ENCODE measurements around the gene LCN15.

The LCN15 gene

GRCh38 chr9:136754059-136754572 lies 10.2 kb downstream of the LCN15 start:
- DNase-seq = no peak

GRCh38 chr9:136753371-136754058 lies 10.8 kb downstream of the LCN15 start:
- DNase-seq = no peak

GRCh38 chr9:136751814-136752213 lies 12.5 kb downstream of the LCN15 start:
- DNase-seq = no peak

GRCh38 chr9:136751244-136751643 lies 13.1 kb downstream of the LCN15 start:
- DNase-seq = no peak

- no peak for DNase-seq
These were observed 13.8 kb downstream of the LCN15 start for GRCh38 chr9:136750526-136750925.

- DNase-seq = no peak
These were observed 15.4 kb downstream of the LCN15 start for GRCh38 chr9:136748666-136749611.

- DNase-seq = no peak
These were observed 16.1 kb downstream of the LCN15 start, which contains the start of gene LCN6 for GRCh38 chr9:136748201-136748600. LCN6 (minus strand) TSS chr9:136748525; CDS start chr9:136748483, 42 bp downstream.

GRCh38 chr9:136747161-136748060 lies 16.9 kb downstream of the LCN15 start:
- DNase-seq = no peak

GRCh38 chr9:136746621-136747020 lies 17.7 kb downstream of the LCN15 start:
- DNase-seq = no peak

- no peak for DNase-seq
These were observed 18.2 kb downstream of the LCN15 start for GRCh38 chr9:136746155-136746490.

- no peak for DNase-seq
These were observed 18.7 kb downstream of the LCN15 start for GRCh38 chr9:136745389-136746154.

GRCh38 chr9:136744773-136745172 lies 19.5 kb downstream of the LCN15 start:
- no peak for DNase-seq

GRCh38 chr9:136743639-136744211 lies 20.6 kb downstream of the LCN15 start:
- DNase-seq = no peak

GRCh38 chr9:136742591-136743391 lies 21.5 kb downstream of the LCN15 start, which contains the start of gene LCN10:
LCN10 (minus strand) TSS chr9:136742940; CDS start chr9:136742903, 37 bp downstream.
- DNase-seq = no peak

GRCh38 chr9:136741883-136742571 lies 22.3 kb downstream of the LCN15 start:
- DNase-seq = no peak

GRCh38 chr9:136740971-136741882 lies 23.1 kb downstream of the LCN15 start:
- DNase-seq = no peak

GRCh38 chr9:136740491-136740890 lies 23.8 kb downstream of the LCN15 start:
- DNase-seq = no peak

GRCh38 chr9:136740069-136740468 lies 24.2 kb downstream of the LCN15 start:
- DNase-seq = no peak

- no peak for DNase-seq
These were observed 24.8 kb downstream of the LCN15 start for GRCh38 chr9:136739509-136739908.

Data from NCI-H446 (cell line).